ENCODE data around the gene PACRG. TPM values are rescaled to one million over a fixed set of nuclear protein-coding genes. Genes with fewer than 3 reads are reported as not detected.

The PACRG gene
- polyA plus RNA-seq, 3 donors: not detected

GRCh38 chr6:162701551-162701950, 26.2 kb upstream of the PACRG start:
- no peaks in the 10 kb centered on the region for H3K27me3 ChIP-seq (ENCODE audit: control insufficient read depth in 2 of 2, insufficient read depth in 2 of 2, low read length in 2 of 2)
- no peaks in the 10 kb centered on the region for H3K36me3 ChIP-seq (replicated peaks in 1 of 2; ENCODE audit: control insufficient read depth in 1 of 2, insufficient read depth in 2 of 2, low read length in 2 of 2)
- no peak overlapping the region for H3K9ac ChIP-seq (ENCODE audit: insufficient read depth, low read length, poor library complexity, severe bottlenecking)
- H3K36me3 Mint-ChIP-seq: no peaks in the 10 kb centered on the region
- no peak overlapping the region for H3K4me3 Mint-ChIP-seq
- peaks cover 0 to 5% of the 10 kb centered on the region in 2 donors for H3K4me1 ChIP-seq (ENCODE audit: control insufficient read depth in 1 of 2, insufficient read depth in 2 of 2, low read length in 2 of 2)
- peaks cover 0 to 2% (median 2%) of the 10 kb centered on the region in 3 donors for H3K27me3 Mint-ChIP-seq (ENCODE audit: low read depth in 3 of 3)
- peaks cover 7% of the 10 kb centered on the region for H3K4me1 Mint-ChIP-seq
- DNase-seq: no peak
- H3K79me2 ChIP-seq (ENCODE audit: insufficient read depth, low read length): no peaks in the 10 kb centered on the region
- no peaks in the 10 kb centered on the region for H3K9me3 ChIP-seq (replicated peaks in 1 of 2; ENCODE audit: control insufficient read depth in 1 of 2, insufficient read depth in 1 of 2, low read length in 2 of 2)
- no peak overlapping the region for H3K27ac Mint-ChIP-seq
- TF ChIP-seq CTCF (IDR thresholded peaks at IDR 0.05): no peak
- H3K4me3 ChIP-seq (replicated peaks in 1 of 3; ENCODE audit: low read depth in 2 of 3, low read length in 3 of 3): no peak overlapping the region
- no peak overlapping the region for H3K27ac ChIP-seq (ENCODE audit: low read depth in 1 of 2, low read length in 2 of 2)
- no CpG with 5 or more reads among the region's 1 CpG for WGBS (ENCODE audit: insufficient coverage)
- H2AFZ ChIP-seq (ENCODE audit: insufficient read depth, low read depth, low read length, poor library complexity, severe bottlenecking): no peak overlapping the region
- no peaks in the 10 kb centered on the region for H4K20me1 ChIP-seq (ENCODE audit: insufficient read depth, low read length)
- H3K4me2 ChIP-seq (replicated peaks; ENCODE audit: extremely low read depth, low read length, poor library complexity, severe bottlenecking): no peak overlapping the region
- H3K9me3 Mint-ChIP-seq: peaks cover 0 to 1% (median 0%) of the 10 kb centered on the region in 7 donors
- intact Hi-C loops (cut with micrococcal nuclease): no loop called here

- H3K9me3 Mint-ChIP-seq: peaks cover 0 to 1% (median 0%) of the 10 kb centered on the region in 7 donors
- no peak overlapping the region for H2AFZ ChIP-seq (ENCODE audit: insufficient read depth, low read depth, low read length, poor library complexity, severe bottlenecking)
- H3K27ac Mint-ChIP-seq: no peak overlapping the region
- intact Hi-C loops (cut with micrococcal nuclease): no loop called here
- H3K79me2 ChIP-seq (ENCODE audit: insufficient read depth, low read length): no peaks in the 10 kb centered on the region
- H4K20me1 ChIP-seq (ENCODE audit: insufficient read depth, low read length): no peaks in the 10 kb centered on the region
- peaks cover 8% of the 10 kb centered on the region for H3K4me1 Mint-ChIP-seq
- no peak overlapping the region for H3K27ac ChIP-seq (ENCODE audit: low read depth in 1 of 2, low read length in 2 of 2)
- H3K4me3 Mint-ChIP-seq: no peak overlapping the region
- H3K36me3 ChIP-seq (replicated peaks in 1 of 2; ENCODE audit: control insufficient read depth in 1 of 2, insufficient read depth in 2 of 2, low read length in 2 of 2): no peaks in the 10 kb centered on the region
- no peak overlapping the region for H3K4me3 ChIP-seq (replicated peaks in 1 of 3; ENCODE audit: low read depth in 2 of 3, low read length in 3 of 3)
- no peak overlapping the region for H3K9ac ChIP-seq (ENCODE audit: insufficient read depth, low read length, poor library complexity, severe bottlenecking)
- no peaks in the 10 kb centered on the region for H3K9me3 ChIP-seq (replicated peaks in 1 of 2; ENCODE audit: control insufficient read depth in 1 of 2, insufficient read depth in 1 of 2, low read length in 2 of 2)
- WGBS (ENCODE audit: insufficient coverage): 71% methylated on average over 1 of the region's 2 CpGs
- no peak for DNase-seq
- TF ChIP-seq CTCF (IDR thresholded peaks at IDR 0.05): no peak
- no peaks in the 10 kb centered on the region for H3K27me3 ChIP-seq (ENCODE audit: control insufficient read depth in 2 of 2, insufficient read depth in 2 of 2, low read length in 2 of 2)
- H3K27me3 Mint-ChIP-seq (ENCODE audit: low read depth in 3 of 3): peaks cover 0 to 2% (median 2%) of the 10 kb centered on the region in 3 donors
- no peaks in the 10 kb centered on the region for H3K36me3 Mint-ChIP-seq
- H3K4me1 ChIP-seq (ENCODE audit: control insufficient read depth in 1 of 2, insufficient read depth in 2 of 2, low read length in 2 of 2): peaks cover 0 to 6% of the 10 kb centered on the region in 2 donors
- no peak overlapping the region for H3K4me2 ChIP-seq (replicated peaks; ENCODE audit: extremely low read depth, low read length, poor library complexity, severe bottlenecking)
Measured at GRCh38 chr6:162702446-162702845, 25.3 kb upstream of the PACRG start.
